NCI-H774 (cell line): Measurements from ENCODE around the gene TPH2.

ENCODE experiments used
- DNase-seq: peaks from one replicate; lab custom pipeline; 2025; lab: John Stamatoyannopoulos, UW

TPH2 gene

GRCh38 chr12:72033991-72034390 lies 95.3 kb downstream of the TPH2 start:
- DNase-seq, result no peak

GRCh38 chr12:72035625-72036024 lies 97.0 kb downstream of the TPH2 start:
- DNase-seq, result no peak

GRCh38 chr12:72036393-72036792 lies 97.7 kb downstream of the TPH2 start:
- DNase-seq, result no peak

- DNase-seq, result no peak
Measured at GRCh38 chr12:72037006-72037795, 98.6 kb downstream of the TPH2 start.

- no peak for DNase-seq
Measured at GRCh38 chr12:72041811-72042210, 103.2 kb downstream of the TPH2 start.

GRCh38 chr12:72053604-72054003 lies 115.0 kb downstream of the TPH2 start:
- no peak for DNase-seq

GRCh38 chr12:72054511-72054910 lies 115.9 kb downstream of the TPH2 start:
- DNase-seq, result no peak

GRCh38 chr12:72057330-72057914 lies 118.8 kb downstream of the TPH2 start:
- DNase-seq, result peak; percentile 15

GRCh38 chr12:72063073-72063472 lies 124.4 kb downstream of the TPH2 start:
- DNase-seq, result no peak

- DNase-seq, result no peak
Measured at GRCh38 chr12:72071030-72071429, 132.4 kb downstream of the TPH2 start.

GRCh38 chr12:72072592-72073212 lies 134.1 kb downstream of the TPH2 start:
- no peak for DNase-seq

GRCh38 chr12:72074065-72074464 lies 135.4 kb downstream of the TPH2 start:
- no peak for DNase-seq

GRCh38 chr12:72074956-72075355 lies 136.3 kb downstream of the TPH2 start:
- DNase-seq, result no peak

GRCh38 chr12:72075401-72075800 lies 136.8 kb downstream of the TPH2 start:
- no peak for DNase-seq

- DNase-seq, result no peak
Measured at GRCh38 chr12:72075891-72076557, 137.4 kb downstream of the TPH2 start.

GRCh38 chr12:72076558-72076915 lies 137.9 kb downstream of the TPH2 start:
- no peak for DNase-seq

- DNase-seq, result no peak
Measured at GRCh38 chr12:72077111-72077820, 138.6 kb downstream of the TPH2 start.

- no peak for DNase-seq
Measured at GRCh38 chr12:72081777-72082176, 143.1 kb downstream of the TPH2 start.
